HG02943 (cell line): ENCODE results near the gene SLC29A1.
"Not testable (repeated sequence)": the region's sequence is repeated elsewhere in the genome, so short reads cannot be mapped to it uniquely, and the experiment has no call there.

ENCODE experiments used
- ATAC-seq: cut with Tn5 transposase; IDR thresholded peaks from one replicate; pipeline ENCODE4 v1.9.1; 2021; ENCODE audit warnings: mild to moderate bottlenecking, low read depth, moderate library complexity; ENCODE audit not compliant: unreplicated experiment

Gene SLC29A1

GRCh38 chr6:44223319-44224028, at the start of gene SLC29A1:
TSS of gene SLC29A1 (plus strand) at chr6:44223595. CDS start at chr6:44227314, 3,719 bp downstream.
- ATAC-seq: peak; percentile 42

- ATAC-seq: no peak
Measured at GRCh38 chr6:44176130-44176761, 47.1 kb upstream of the SLC29A1 start.

GRCh38 chr6:44176762-44177509, 46.5 kb upstream of the SLC29A1 start:
- no peak for ATAC-seq

DNA sequence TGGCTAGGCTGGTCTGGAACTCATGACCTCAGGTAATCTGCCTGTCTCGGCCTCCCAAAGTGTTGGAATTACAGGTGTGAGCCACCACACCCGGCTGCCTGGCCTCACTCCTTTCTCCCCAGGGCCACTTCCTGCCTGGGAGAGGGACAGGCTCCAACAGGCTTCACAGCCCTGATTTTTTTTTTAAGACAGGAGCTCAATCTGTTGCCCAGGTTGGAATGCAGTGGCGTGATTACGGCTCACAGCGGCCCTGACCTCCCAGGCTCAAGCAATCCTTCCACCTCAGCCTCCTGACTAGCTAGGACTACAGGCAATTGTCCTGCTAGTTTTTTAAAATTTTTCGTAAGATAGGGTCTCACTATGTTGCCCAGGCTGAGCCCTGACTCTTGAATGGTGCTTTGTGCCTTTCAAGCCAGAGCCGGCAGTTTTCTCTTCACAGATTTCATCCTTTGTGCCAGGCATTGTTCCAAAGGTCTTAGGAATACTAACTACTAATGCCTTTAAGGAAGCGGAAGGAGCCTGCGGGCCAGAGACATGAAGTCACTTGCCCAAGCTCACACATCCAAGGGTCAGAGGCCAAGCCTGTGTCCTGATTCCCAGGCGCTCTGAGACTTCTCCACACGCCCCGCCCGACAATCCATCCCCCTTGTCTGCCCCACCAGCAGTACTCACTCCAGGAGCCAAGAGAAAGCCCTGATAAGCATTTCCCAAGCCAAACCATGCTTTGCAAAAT, 45.5 kb upstream of the SLC29A1 start:
- no peak for ATAC-seq

- ATAC-seq: no peak
Measured at GRCh38 chr6:44178424-44179071, 44.8 kb upstream of the SLC29A1 start.

DNA sequence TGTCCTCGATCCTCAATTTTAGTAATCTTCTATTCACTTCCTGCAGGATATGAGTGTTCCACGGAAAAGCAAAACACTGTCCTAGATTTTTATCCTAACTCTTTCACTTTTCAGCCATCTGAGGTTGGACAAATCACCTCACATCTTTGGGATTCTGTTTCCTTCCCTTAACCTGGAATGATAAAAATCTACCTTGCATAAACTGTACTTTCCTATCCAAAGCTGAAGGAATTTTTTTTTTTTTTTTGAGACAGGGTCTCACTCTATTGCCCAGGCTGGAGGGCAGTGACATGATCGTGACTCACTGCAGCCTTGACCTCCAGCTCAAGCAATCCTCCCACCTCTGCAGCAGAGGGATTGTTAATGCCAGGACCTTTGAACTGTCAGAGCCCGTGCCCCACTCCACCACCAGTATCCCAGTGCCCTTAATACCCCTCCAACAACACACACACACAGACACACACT, 44.3 kb upstream of the SLC29A1 start:
- ATAC-seq: no peak

DNA sequence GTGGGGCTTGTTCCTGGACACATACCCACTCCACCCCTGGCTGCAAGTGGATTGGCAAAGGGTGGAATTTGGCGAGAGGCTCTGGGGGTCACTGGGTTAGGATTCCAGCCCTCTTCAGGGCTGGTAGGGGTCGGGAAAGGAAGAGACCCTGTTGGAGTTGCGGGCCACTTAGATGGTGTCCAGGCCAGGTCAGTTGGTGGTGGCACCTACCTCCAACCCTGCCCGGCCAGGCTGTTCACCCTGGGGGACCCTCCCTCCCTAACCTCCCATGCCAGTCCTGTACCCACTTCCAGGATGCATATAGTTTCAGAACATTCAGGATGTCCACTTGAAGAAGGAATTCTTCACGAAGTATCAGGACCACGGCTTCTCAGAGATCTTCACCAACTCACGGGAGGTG, 43.7 kb upstream of the SLC29A1 start:
- no peak for ATAC-seq

DNA sequence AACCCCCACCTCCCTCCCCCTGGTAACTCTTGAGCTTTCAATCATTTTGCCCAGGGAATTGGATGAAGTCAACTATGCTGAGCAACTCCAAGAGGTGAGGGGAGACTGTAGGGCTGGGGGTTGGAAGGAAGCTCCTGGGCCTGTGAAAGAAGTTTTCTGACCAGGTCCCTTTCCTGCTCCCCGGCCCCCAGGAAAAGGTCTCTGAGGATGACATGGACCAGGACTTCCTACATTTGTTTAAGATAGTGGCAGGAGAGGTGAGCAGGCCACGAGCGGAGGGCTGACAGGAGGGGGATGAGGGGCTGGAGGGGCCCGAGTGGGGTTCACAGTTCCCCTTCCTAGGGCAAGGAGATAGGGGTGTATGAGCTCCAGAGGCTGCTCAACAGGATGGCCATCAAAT, 43.0 kb upstream of the SLC29A1 start:
- no peak for ATAC-seq

DNA sequence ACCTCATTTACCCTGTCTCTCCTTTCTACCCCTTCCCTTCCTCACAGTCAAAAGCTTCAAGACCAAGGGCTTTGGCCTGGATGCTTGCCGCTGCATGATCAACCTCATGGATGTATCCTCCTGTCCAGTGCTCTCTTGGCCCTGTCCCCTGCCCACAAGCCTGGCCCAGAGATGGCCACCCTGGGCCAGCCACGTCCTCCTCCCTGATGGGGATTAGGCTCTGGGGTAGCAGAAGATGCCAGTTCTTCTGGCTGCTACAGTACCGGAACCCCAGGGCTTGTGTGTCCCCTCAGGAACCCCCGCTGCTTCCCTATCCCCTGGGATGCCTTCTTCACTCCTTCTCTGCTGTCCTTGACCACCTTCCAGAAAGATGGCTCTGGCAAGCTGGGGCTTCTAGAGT, 42.5 kb upstream of the SLC29A1 start:
- ATAC-seq: no peak

GRCh38 chr6:44181784-44182183, 41.6 kb upstream of the SLC29A1 start:
- ATAC-seq: not testable (repeated sequence)

- no peak for ATAC-seq
Measured at GRCh38 chr6:44182911-44183390, 40.4 kb upstream of the SLC29A1 start.

DNA sequence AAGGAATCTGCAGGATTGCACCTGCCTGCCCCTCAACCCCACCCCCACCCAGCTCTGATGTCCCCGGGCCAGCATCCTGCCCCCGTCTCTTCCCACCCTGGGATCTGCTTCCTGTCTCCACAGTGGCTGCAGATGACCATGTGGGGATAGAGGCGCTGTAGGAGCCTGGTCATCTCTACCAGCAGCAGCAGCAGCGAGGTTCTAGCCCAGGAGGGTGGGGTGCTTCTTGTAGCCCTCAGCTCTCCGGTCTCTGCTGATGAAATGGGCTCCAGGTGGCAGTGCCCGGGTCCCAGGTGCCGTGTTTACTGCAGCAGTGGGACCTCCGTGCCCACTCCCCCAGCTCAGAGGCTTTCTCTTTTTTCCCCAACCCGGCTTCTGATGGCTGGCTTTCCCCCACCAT, 39.6 kb upstream of the SLC29A1 start:
- no peak for ATAC-seq

- not testable (repeated sequence) for ATAC-seq
Measured at GRCh38 chr6:44185356-44185755, 38.0 kb upstream of the SLC29A1 start.

- ATAC-seq: no peak
Measured at GRCh38 chr6:44185953-44186634, 37.3 kb upstream of the SLC29A1 start.

- ATAC-seq: no peak
Measured at GRCh38 chr6:44186635-44187025, 36.8 kb upstream of the SLC29A1 start.

- ATAC-seq: no peak
Measured at GRCh38 chr6:44188819-44189218, 34.6 kb upstream of the SLC29A1 start.

DNA sequence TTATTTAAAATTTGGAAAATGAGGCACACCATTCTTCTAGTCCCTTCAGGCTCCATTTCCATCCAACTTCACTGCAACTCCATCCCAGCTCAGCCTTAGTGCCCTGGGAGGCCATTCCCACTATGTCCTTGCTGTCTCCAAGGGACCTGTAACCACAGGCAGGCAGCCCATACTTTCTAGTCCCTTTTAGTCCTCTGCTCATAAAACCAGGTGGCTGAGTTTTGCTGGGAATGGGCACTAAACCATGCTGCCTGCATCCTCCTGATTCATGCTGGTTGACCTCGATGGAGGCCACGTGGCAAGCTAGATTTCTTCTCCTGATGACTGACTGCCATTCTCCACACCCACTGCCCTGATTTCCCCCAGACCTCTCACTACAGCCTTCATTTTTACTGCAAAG, 34.1 kb upstream of the SLC29A1 start:
- no peak for ATAC-seq

GRCh38 chr6:44190715-44191114, 32.7 kb upstream of the SLC29A1 start:
- ATAC-seq: no peak

DNA sequence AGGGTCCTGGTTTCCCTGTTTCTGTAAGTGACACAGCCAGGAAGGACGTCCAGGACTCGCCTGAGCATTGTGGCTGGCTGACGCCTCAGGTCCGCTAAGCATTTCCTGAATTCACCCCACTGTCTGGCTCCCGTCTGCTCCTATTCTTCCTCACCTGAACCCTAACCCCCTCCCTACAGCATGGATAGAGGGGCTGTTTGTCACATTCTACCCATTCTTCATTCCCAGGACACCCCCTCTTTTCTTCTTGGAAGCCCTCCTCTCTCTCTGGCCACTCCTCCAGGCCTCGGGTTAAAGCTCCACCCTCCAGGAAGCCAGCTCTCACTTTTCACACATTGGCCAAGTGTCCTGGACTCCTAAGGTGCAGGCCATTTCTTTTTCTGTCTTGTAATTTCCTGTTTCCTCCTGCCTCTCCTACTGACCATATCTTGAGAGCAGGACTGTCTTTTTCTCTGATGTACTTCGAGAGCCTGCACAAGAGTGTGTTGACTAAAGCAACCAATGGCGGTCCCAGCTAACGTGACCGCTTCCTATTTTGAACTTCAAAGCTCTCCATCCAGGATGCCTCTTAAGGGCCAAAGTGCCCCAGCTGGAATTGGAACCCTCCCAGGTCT, 30.9 kb upstream of the SLC29A1 start:
- no peak for ATAC-seq
